ENCODE measurements around the gene CCDC138. TPM values are rescaled to one million over a fixed set of nuclear protein-coding genes. Genes with fewer than 3 reads are reported as not detected.
A peak's percentile ranks its signal among the peaks of the same experiment; 100 is the strongest.

Gene CCDC138
- total and polyA plus RNA-seq, 8 donors = 3.8 to 22.6 (median 18.8) TPM

GRCh38 chr2:108778857-108779256 is 7.7 kb upstream of the CCDC138 start:
- Histone ChIP-seq H3K4me3 (no peak overlapping the region), H3K27ac (no peak overlapping the region), H3K27me3 (no peaks in the 10 kb centered on the region), H3K9me3 (no peaks in the 10 kb centered on the region), H3K4me1 (no peaks in the 10 kb centered on the region), H3K36me3 (peaks cover 0 to 98% of the 10 kb centered on the region in 2 donors)
- ATAC-seq = no peak
- TF ChIP-seq CTCF (IDR thresholded peaks at IDR 0.05) = no peak
- intact Hi-C loops (cut with DNase I) = no loop called here
- no peak for DNase-seq

GRCh38 chr2:108786008-108786353 is 590 bp upstream of the CCDC138 start:
- H3K36me3 ChIP-seq = peaks cover 0 to 34% of the 10 kb centered on the region in 2 donors
- no peak for TF ChIP-seq CTCF (IDR thresholded peaks at IDR 0.05)
- intact Hi-C loops (cut with DNase I) = no loop called here
- peaks cover 4 to 15% of the 10 kb centered on the region in 2 donors for H3K4me1 ChIP-seq
- DNase-seq (no peak), ATAC-seq (no peak)
- no peaks in the 10 kb centered on the region for H3K9me3 ChIP-seq
- H3K27me3 ChIP-seq = no peaks in the 10 kb centered on the region
- peak overlapping the region; percentile 70 to 77 for H3K27ac ChIP-seq
- peak overlapping the region; percentile 69 for H3K4me3 ChIP-seq

GRCh38 chr2:108787216-108787541 is 608 bp downstream of the CCDC138 start:
- Histone ChIP-seq H3K4me3 (peak overlapping the region; percentile 69), H3K27ac (peak overlapping the region in 1 of 2 donors; percentile 70)
- intact Hi-C loops (cut with DNase I) = no loop called here

GRCh38 chr2:108803045-108803736 is 16.6 kb downstream of the CCDC138 start:
- DNase-seq = no peak
- peaks cover 0 to 18% of the 10 kb centered on the region in 2 donors for H3K36me3 ChIP-seq
- no peak overlapping the region for H3K4me3 ChIP-seq
- H3K27ac ChIP-seq = no peak overlapping the region
- H3K9me3 ChIP-seq = no peaks in the 10 kb centered on the region
- TF ChIP-seq CTCF (IDR thresholded peaks at IDR 0.05) = no peak
- ATAC-seq = no peak
- no peaks in the 10 kb centered on the region for H3K27me3 ChIP-seq
- intact Hi-C loops (cut with DNase I) = no loop called here
- H3K4me1 ChIP-seq = no peaks in the 10 kb centered on the region

More at GRCh38 chr2:108787216-108787541, 608 bp downstream of the CCDC138 start:
- Histone ChIP-seq H3K27me3 (no peaks in the 10 kb centered on the region), H3K9me3 (no peaks in the 10 kb centered on the region), H3K36me3 (peaks cover 0 to 22% of the 10 kb centered on the region in 2 donors), H3K4me1 (peaks cover 4 to 15% of the 10 kb centered on the region in 2 donors)
- TF ChIP-seq CTCF (IDR thresholded peaks at IDR 0.05) = no peak
- ATAC-seq (no peak), DNase-seq (no peak)

- no peaks in the 10 kb centered on the region for H3K4me1 ChIP-seq
- DNase-seq (no peak), ATAC-seq (no peak)
- H3K36me3 ChIP-seq = peaks cover 0 to 13% of the 10 kb centered on the region in 2 donors
- H3K4me3 ChIP-seq = no peak overlapping the region
- TF ChIP-seq CTCF (IDR thresholded peaks at IDR 0.05) = no peak
- intact Hi-C loops (cut with DNase I) = no loop called here
- peaks cover 2 to 11% of the 10 kb centered on the region in 2 donors for H3K9me3 ChIP-seq
- no peaks in the 10 kb centered on the region for H3K27me3 ChIP-seq
- no peak overlapping the region for H3K27ac ChIP-seq
Measured at GRCh38 chr2:108805032-108805431, 18.5 kb downstream of the CCDC138 start.
